H9 (cell line): ENCODE data around the gene RGS3. TPM values are rescaled to one million over a fixed set of nuclear protein-coding genes. Genes with fewer than 3 reads are reported as not detected.
A peak's percentile ranks its signal among the peaks of the same experiment; 100 is the strongest.

Experiments
- DNase-seq: peaks from one replicate; pipeline ENCODE4 v3.0.0-alpha.2; 2017
- H2AFZ ChIP-seq: one replicate; pipeline ENCODE4 v1.6.1; 2013; ENCODE audit warnings: mild to moderate bottlenecking, low read length, control low read depth, moderate library complexity
- H2AK5ac ChIP-seq: 2 replicates; pipeline ENCODE4 v1.6.1; 2013; ENCODE audit warnings: low read length, control low read depth, mixed read lengths; ENCODE audit not compliant: insufficient read length
- H2BK120ac ChIP-seq: one replicate; pipeline ENCODE4 v1.6.1; 2013; ENCODE audit warnings: low read depth, mild to moderate bottlenecking, low read length, control low read depth, inconsistent platforms; ENCODE audit not compliant: poor library complexity, severe bottlenecking
- H2BK12ac ChIP-seq: 2 replicates; pipeline ENCODE4 v1.6.1; 2013; ENCODE audit warnings: low read length, control low read depth, mixed read lengths, low read depth; ENCODE audit not compliant: insufficient read length
- H2BK15ac ChIP-seq: 2 replicates; pipeline ENCODE4 v1.6.1; 2013; ENCODE audit warnings: low read depth, low read length, control low read depth
- H2BK20ac ChIP-seq: one replicate; pipeline ENCODE4 v1.6.1; 2013; ENCODE audit warnings: low read depth, mild to moderate bottlenecking, low read length, control low read depth, inconsistent platforms; ENCODE audit not compliant: poor library complexity, severe bottlenecking
- H2BK5ac ChIP-seq: 2 replicates; pipeline ENCODE4 v1.6.1; 2013; ENCODE audit warnings: low read length, control low read depth, mixed read lengths; ENCODE audit not compliant: insufficient read length
- H3K14ac ChIP-seq: 2 replicates; pipeline ENCODE4 v1.6.1; 2013; ENCODE audit warnings: low read length, control low read depth; ENCODE audit not compliant: insufficient read depth
- H3K18ac ChIP-seq: 2 replicates; pipeline ENCODE4 v1.6.1; 2013; ENCODE audit warnings: low read depth, mild to moderate bottlenecking, mixed read lengths, low read length, control low read depth; ENCODE audit not compliant: insufficient read length
- H3K23ac ChIP-seq: 2 replicates; pipeline ENCODE4 v1.6.1; 2013; ENCODE audit warnings: low read length, control low read depth, mixed read lengths, low read depth; ENCODE audit not compliant: insufficient read length
- H3K23me2 ChIP-seq: 2 replicates; pipeline ENCODE4 v1.6.1; 2013; ENCODE audit warnings: low read depth, mild to moderate bottlenecking, mixed read lengths, low read length, control low read depth; ENCODE audit not compliant: insufficient read length, poor library complexity, severe bottlenecking
- H3K27ac ChIP-seq: 2 replicates; pipeline ENCODE4 v1.5.1; 2013; ENCODE audit warnings: low read length, control low read depth, mixed read lengths, low read depth; ENCODE audit not compliant: insufficient read length
- H3K27me3 ChIP-seq: 2 replicates; pipeline ENCODE4 v1.6.1; 2013; ENCODE audit warnings: low read length, control low read depth, inconsistent platforms; ENCODE audit not compliant: insufficient read depth
- H3K4ac ChIP-seq: 2 replicates; pipeline ENCODE4 v1.6.1; 2013; ENCODE audit warnings: low read depth, mild to moderate bottlenecking, control low read depth, inconsistent platforms, low read length, moderate library complexity
- H3K4me1 ChIP-seq: 2 replicates; pipeline ENCODE4 v1.6.1; 2013; ENCODE audit warnings: low read length, control low read depth, inconsistent platforms; ENCODE audit not compliant: insufficient read depth
- H3K4me2 ChIP-seq: 2 replicates; pipeline ENCODE4 v1.6.1; 2013; ENCODE audit warnings: low read length, control low read depth, mixed read lengths; ENCODE audit not compliant: insufficient read length, insufficient read depth
- H3K56ac ChIP-seq: 2 replicates; pipeline ENCODE4 v1.6.1; 2013; ENCODE audit warnings: low read depth, mild to moderate bottlenecking, mixed read lengths, low read length, control low read depth; ENCODE audit not compliant: insufficient read length
- H3K79me1 ChIP-seq: 2 replicates; pipeline ENCODE4 v1.6.1; 2013; ENCODE audit warnings: low read depth, mild to moderate bottlenecking, moderate library complexity, low read length, control low read depth, inconsistent platforms; ENCODE audit not compliant: insufficient read depth, poor library complexity, severe bottlenecking
- H3K79me2 ChIP-seq: 2 replicates; pipeline ENCODE4 v1.6.1; 2013; ENCODE audit warnings: low read length, control low read depth, inconsistent platforms; ENCODE audit not compliant: insufficient read depth
- H3K9ac ChIP-seq: 2 replicates; pipeline ENCODE4 v1.6.1; 2013; ENCODE audit warnings: low read length, control low read depth, mixed read lengths; ENCODE audit not compliant: insufficient read length; ENCODE audit errors: extremely low read depth
- H3K9me3 ChIP-seq: one replicate; pipeline ENCODE4 v1.6.1; 2013; ENCODE audit warnings: low read depth, low read length, inconsistent platforms; ENCODE audit not compliant: control insufficient read depth
- H3T11ph ChIP-seq: one replicate; pipeline ENCODE4 v1.6.1; 2013; ENCODE audit warnings: mild to moderate bottlenecking, low read length, control low read depth, inconsistent platforms
- H4K20me1 ChIP-seq: one replicate; pipeline ENCODE4 v1.6.1; 2013; ENCODE audit not compliant: control insufficient read depth, insufficient read length, insufficient read depth
- H4K5ac ChIP-seq: 2 replicates; pipeline ENCODE4 v1.6.1; 2013; ENCODE audit warnings: low read depth, mild to moderate bottlenecking, mixed read lengths, low read length, control low read depth; ENCODE audit not compliant: insufficient read length
- H4K8ac ChIP-seq: replicated peaks from 2 replicates; pipeline ENCODE4 v1.6.1; 2013; ENCODE audit warnings: low read length, control low read depth, mixed read lengths, low read depth; ENCODE audit not compliant: insufficient read length
- H4K91ac ChIP-seq: 2 replicates; pipeline ENCODE4 v1.6.1; 2013; ENCODE audit warnings: low read depth, mild to moderate bottlenecking, moderate library complexity, mixed read lengths, low read length, control low read depth; ENCODE audit not compliant: insufficient read length
- H3K27ac Mint-ChIP-seq, 3 experiments: 2 replicates in 2 of 3; 3 replicates in 1 of 3; pipeline ENCODE4 v1.8.0; 2020 to 2021; ENCODE audit warnings: mixed read lengths in 3 of 3, mild to moderate bottlenecking in 1 of 3, moderate library complexity in 1 of 3
- H3K27me3 Mint-ChIP-seq: 2 replicates; pipeline ENCODE4 v1.8.0; 2021; ENCODE audit warnings: low read depth, mild to moderate bottlenecking, moderate library complexity, mixed read lengths
- H3K36me3 Mint-ChIP-seq, 3 experiments: 2 replicates in 2 of 3; 3 replicates in 1 of 3; pipeline ENCODE4 v1.8.0; 2020 to 2021; ENCODE audit warnings: low read depth in 3 of 3, mixed read lengths in 3 of 3; ENCODE audit not compliant: insufficient read depth in 1 of 3
- H3K4me1 Mint-ChIP-seq, 2 experiments: 2 replicates each; pipeline ENCODE4 v1.8.0; 2020; ENCODE audit warnings: mixed read lengths in 2 of 2
- H3K4me3 Mint-ChIP-seq, 2 experiments: 2 replicates in 1 of 2; 3 replicates in 1 of 2; pipeline ENCODE4 v1.8.0; 2020 to 2021; ENCODE audit warnings: mild to moderate bottlenecking in 2 of 2, mixed read lengths in 2 of 2, moderate library complexity in 1 of 2
- H3K9me3 Mint-ChIP-seq, 2 experiments: 2 replicates in 1 of 2; 3 replicates in 1 of 2; pipeline ENCODE4 v1.8.0; 2020; ENCODE audit warnings: mild to moderate bottlenecking in 2 of 2, mixed read lengths in 2 of 2, moderate library complexity in 1 of 2
- WGBS: extraction: QIAGEN DNeasy Blood & Tissue Kit; methylation state at CpG from one replicate; pipeline ENCODE4 v1.1.7; 2013; ENCODE audit warnings: missing lambda C conversion rate, low lambda C conversion rate, mixed read lengths; ENCODE audit not compliant: insufficient read length; ENCODE audit errors: extremely low coverage; 5-methylcytosine and 5-hydroxymethylcytosine counted together
- total RNA-seq: library from RNA; stranded (reverse); gene quantifications from 2 replicates; pipeline ENCODE4 v1.2.1, GENCODE V29; 2021
- TF ChIP-seq, protein P1 (sequence below): fragments of 200-600 bp; sonication (generic); conservative IDR thresholded peaks from 3 replicates; pipeline ENCODE4 v1.8.0; 2021; ENCODE audit warnings: antibody characterized with exemption, mild to moderate bottlenecking

RGS3 gene
- total RNA-seq, 1 experiment from 2014 or later, result 13.9 TPM

DNA sequence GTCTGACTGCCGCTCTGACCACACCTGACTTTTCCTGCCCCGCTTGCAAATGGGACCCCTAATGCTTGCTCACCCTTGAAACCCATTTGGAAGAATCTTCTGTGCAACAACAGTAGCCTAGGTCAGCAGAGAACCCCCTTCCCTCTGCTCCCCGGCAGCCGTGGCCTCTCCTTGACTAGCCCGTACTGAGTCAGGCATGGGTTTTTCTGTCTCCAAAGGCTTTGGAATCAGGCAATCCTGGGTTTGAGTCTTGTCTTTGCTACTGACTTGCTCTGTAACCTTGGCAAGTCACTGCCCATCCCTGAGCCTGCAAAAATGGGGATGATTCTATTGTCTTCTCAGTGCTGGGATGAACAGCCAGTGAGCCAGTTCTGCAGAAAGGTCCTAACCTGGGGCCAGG is 135.4 kb downstream of the RGS3 start:
- Mint-ChIP-seq H3K27me3 (peaks cover 1% of the 10 kb centered on the region; the same call in 1 of the 2 replicates), H3K27ac (peak overlapping the region in 1 of 3 experiments; percentile 85; a peak in 2 of 7 replicates), H3K4me1 (peaks cover 38 to 57% of the 10 kb centered on the region in 2 experiments), H3K9me3 (no peaks in the 10 kb centered on the region), H3K36me3 (peaks cover 17 to 27% (median 23%) of the 10 kb centered on the region in 3 experiments; a peak in 6 of 7 replicates), H3K4me3 (no peak overlapping the region)
- Histone ChIP-seq H3T11ph (no peak overlapping the region), H2BK5ac (no peak overlapping the region), H4K8ac (no peak overlapping the region), H3K23me2 (peaks cover 11% of the 10 kb centered on the region), H4K91ac (no peak overlapping the region), H3K4ac (no peak overlapping the region), H3K14ac (no peak overlapping the region), H3K23ac (no peak overlapping the region), H3K27ac (no peak overlapping the region), H2AFZ (no peak overlapping the region), H2BK15ac (no peak overlapping the region), H3K4me1 (peaks cover 12% of the 10 kb centered on the region; the same call in 1 of the 2 replicates), H3K79me2 (peaks cover 3% of the 10 kb centered on the region; the same call in 1 of the 2 replicates), H3K79me1 (no peaks in the 10 kb centered on the region), H3K56ac (no peak overlapping the region), H4K20me1 (no peaks in the 10 kb centered on the region), H2BK20ac (no peak overlapping the region), H3K9me3 (no peaks in the 10 kb centered on the region), H4K5ac (no peak overlapping the region), H3K18ac (no peak overlapping the region), H3K27me3 (no peaks in the 10 kb centered on the region), H3K9ac (no peak overlapping the region), H2BK12ac (no peak overlapping the region), H3K4me2 (no peak overlapping the region), H2AK5ac (no peak overlapping the region), H2BK120ac (no peak overlapping the region)
- DNase-seq, result peak; percentile 21
- WGBS, result no CpG with 5 or more reads among the region's 5 CpGs
- TF ChIP-seq, protein P1, sequence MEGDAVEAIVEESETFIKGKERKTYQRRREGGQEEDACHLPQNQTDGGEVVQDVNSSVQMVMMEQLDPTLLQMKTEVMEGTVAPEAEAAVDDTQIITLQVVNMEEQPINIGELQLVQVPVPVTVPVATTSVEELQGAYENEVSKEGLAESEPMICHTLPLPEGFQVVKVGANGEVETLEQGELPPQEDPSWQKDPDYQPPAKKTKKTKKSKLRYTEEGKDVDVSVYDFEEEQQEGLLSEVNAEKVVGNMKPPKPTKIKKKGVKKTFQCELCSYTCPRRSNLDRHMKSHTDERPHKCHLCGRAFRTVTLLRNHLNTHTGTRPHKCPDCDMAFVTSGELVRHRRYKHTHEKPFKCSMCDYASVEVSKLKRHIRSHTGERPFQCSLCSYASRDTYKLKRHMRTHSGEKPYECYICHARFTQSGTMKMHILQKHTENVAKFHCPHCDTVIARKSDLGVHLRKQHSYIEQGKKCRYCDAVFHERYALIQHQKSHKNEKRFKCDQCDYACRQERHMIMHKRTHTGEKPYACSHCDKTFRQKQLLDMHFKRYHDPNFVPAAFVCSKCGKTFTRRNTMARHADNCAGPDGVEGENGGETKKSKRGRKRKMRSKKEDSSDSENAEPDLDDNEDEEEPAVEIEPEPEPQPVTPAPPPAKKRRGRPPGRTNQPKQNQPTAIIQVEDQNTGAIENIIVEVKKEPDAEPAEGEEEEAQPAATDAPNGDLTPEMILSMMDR, result no peak
